Measurements from ENCODE around the gene OR8S1.

GRCh38 chr12:48545833-48546469, 20.5 kb downstream of the OR8S1 start:
- TF ChIP-seq YY1 (IDR thresholded peaks at IDR 0.05; ENCODE audit: low read depth) (no peak), TAF1 (IDR thresholded peaks at IDR 0.05; ENCODE audit: low read depth) (no peak), CREB1 (IDR thresholded peaks at IDR 0.05; ENCODE audit: low read depth) (no peak), RAD21 (IDR thresholded peaks at IDR 0.05; ENCODE audit: low read depth) (no peak), REST (IDR thresholded peaks at IDR 0.05; ENCODE audit: low read depth) (no peak), EP300 (IDR thresholded peaks at IDR 0.05; ENCODE audit: borderline replicate concordance) (no peak), MAX (IDR thresholded peaks at IDR 0.05) (no peak), CEBPB (IDR thresholded peaks at IDR 0.05) (no peak), TEAD4 (IDR thresholded peaks at IDR 0.05) (no peak)
